ENCODE measurements around the gene PLPP6. TPM values are rescaled to one million over a fixed set of nuclear protein-coding genes. Genes with fewer than 3 reads are reported as not detected.

The PLPP6 gene
- total and polyA plus RNA-seq, 4 donors = 9.4 to 15.1 (median 13.0) TPM

- H3K27me3 ChIP-seq (ENCODE audit: control insufficient read depth, insufficient read depth, low read length) = no peaks in the 10 kb centered on the region
- H3K9me3 ChIP-seq (ENCODE audit: control insufficient read depth, insufficient read depth, low read length) = no peaks in the 10 kb centered on the region
- H3K4me1 ChIP-seq (ENCODE audit: control insufficient read depth, insufficient read depth, low read length) = peaks cover 6% of the 10 kb centered on the region
- no peak overlapping the region for H3K4me3 ChIP-seq (ENCODE audit: low read depth, low read length)
- no peaks in the 10 kb centered on the region for H3K36me3 ChIP-seq (ENCODE audit: control insufficient read depth, insufficient read depth, low read length)
- DNase-seq (ENCODE audit: low read depth in 4 of 6, low spot score in 6 of 6) = no peak
- no CpG with 5 or more reads among the region's 3 CpGs for WGBS (ENCODE audit: insufficient coverage)
- no peak overlapping the region for H3K27ac ChIP-seq (ENCODE audit: low read depth, low read length)
Measured at GRCh38 chr9:4670591-4670990, 8.5 kb downstream of the PLPP6 start.

DNA sequence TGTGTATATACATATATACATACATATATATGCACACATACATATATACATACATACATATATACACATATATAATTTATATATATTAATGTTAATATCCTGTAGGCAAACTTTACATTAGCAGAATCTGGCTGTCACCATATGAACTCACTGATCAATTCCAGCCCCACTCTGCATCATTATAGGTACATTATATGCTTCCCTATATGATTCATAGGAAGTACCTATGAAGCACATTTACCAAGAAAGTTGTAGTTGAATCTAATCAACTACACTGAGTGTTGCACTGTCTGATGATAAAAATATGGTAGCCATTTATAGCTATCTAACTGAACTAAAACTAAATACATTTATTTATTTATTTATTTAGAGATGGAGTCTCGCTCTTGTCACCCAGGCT lies 9.6 kb downstream of the PLPP6 start:
- H3K27ac ChIP-seq (ENCODE audit: low read depth, low read length) = no peak overlapping the region
- 100% methylated on average over 1 of the region's 1 CpG for WGBS (ENCODE audit: insufficient coverage)
- no peaks in the 10 kb centered on the region for H3K9me3 ChIP-seq (ENCODE audit: control insufficient read depth, insufficient read depth, low read length)
- no peak overlapping the region for H3K4me3 ChIP-seq (ENCODE audit: low read depth, low read length)
- no peaks in the 10 kb centered on the region for H3K36me3 ChIP-seq (ENCODE audit: control insufficient read depth, insufficient read depth, low read length)
- DNase-seq (ENCODE audit: low read depth in 4 of 6, low spot score in 6 of 6) = no peak
- H3K4me1 ChIP-seq (ENCODE audit: control insufficient read depth, insufficient read depth, low read length) = no peaks in the 10 kb centered on the region
- H3K27me3 ChIP-seq (ENCODE audit: control insufficient read depth, insufficient read depth, low read length) = no peaks in the 10 kb centered on the region

DNA sequence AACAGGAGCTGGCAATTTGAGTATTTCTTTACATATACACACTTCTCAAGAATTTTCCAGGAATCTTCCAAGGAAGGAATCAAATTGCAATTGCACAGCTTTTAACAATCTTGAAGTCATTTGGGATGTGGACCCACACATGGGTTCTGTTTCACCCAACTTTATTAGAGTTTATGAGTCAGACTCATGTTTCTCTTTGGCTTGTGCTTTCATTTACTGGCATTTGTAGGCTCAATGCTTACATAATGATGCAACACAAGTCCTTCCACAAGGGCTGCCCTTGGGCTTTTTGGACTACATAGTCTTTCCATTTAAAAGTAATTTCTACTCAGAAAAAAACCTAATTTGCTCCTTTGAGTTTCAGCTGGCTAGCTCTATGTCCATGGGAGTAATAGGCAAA lies 12.7 kb downstream of the PLPP6 start:
- Histone ChIP-seq H3K4me3 (ENCODE audit: low read depth, low read length) (no peak overlapping the region), H3K9me3 (ENCODE audit: control insufficient read depth, insufficient read depth, low read length) (no peaks in the 10 kb centered on the region), H3K4me1 (ENCODE audit: control insufficient read depth, insufficient read depth, low read length) (no peaks in the 10 kb centered on the region), H3K27me3 (ENCODE audit: control insufficient read depth, insufficient read depth, low read length) (no peaks in the 10 kb centered on the region), H3K36me3 (ENCODE audit: control insufficient read depth, insufficient read depth, low read length) (no peaks in the 10 kb centered on the region), H3K27ac (ENCODE audit: low read depth, low read length) (no peak overlapping the region)
- DNase-seq (ENCODE audit: low read depth in 4 of 6, low spot score in 6 of 6) = no peak

DNA sequence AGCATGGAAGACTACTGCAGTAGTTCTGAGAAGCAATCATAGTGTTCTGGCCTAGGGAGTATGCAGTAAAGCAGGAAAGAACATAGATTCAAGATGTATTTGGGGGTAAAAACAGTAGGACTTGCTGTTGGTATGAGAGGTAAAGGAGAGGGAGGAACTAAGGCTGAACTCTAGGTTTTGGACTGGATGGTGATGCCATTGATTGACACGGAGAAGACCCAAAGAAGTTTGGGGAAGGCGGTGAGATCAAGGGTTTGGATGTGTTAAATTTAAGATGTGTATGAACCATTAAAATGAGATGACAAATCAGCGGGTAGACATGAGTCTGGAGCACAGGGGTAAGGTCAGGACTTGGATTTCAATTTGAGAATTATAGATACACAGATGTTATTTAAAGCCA lies 15.3 kb downstream of the PLPP6 start:
- H3K27ac ChIP-seq (ENCODE audit: low read depth, low read length) = peak overlapping the region; percentile 98
- H3K36me3 ChIP-seq (ENCODE audit: control insufficient read depth, insufficient read depth, low read length) = no peaks in the 10 kb centered on the region
- DNase-seq (ENCODE audit: low read depth in 4 of 6, low spot score in 6 of 6) = no peak
- 97% methylated on average over 2 of the region's 3 CpGs for WGBS (ENCODE audit: insufficient coverage)
- no peaks in the 10 kb centered on the region for H3K9me3 ChIP-seq (ENCODE audit: control insufficient read depth, insufficient read depth, low read length)
- H3K27me3 ChIP-seq (ENCODE audit: control insufficient read depth, insufficient read depth, low read length) = no peaks in the 10 kb centered on the region
- H3K4me1 ChIP-seq (ENCODE audit: control insufficient read depth, insufficient read depth, low read length) = peaks cover 3% of the 10 kb centered on the region
- H3K4me3 ChIP-seq (ENCODE audit: low read depth, low read length) = no peak overlapping the region

GRCh38 chr9:4678679-4679267 lies 16.7 kb downstream of the PLPP6 start:
- 0% methylated on average over 2 of the region's 16 CpGs for WGBS (ENCODE audit: insufficient coverage)
- DNase-seq (ENCODE audit: low read depth in 4 of 6, low spot score in 6 of 6) = peak in 2 of 6 donors; percentile 76 to 87
- H3K4me3 ChIP-seq (ENCODE audit: low read depth, low read length) = peak overlapping the region; percentile 93
- no peaks in the 10 kb centered on the region for H3K9me3 ChIP-seq (ENCODE audit: control insufficient read depth, insufficient read depth, low read length)
- no peaks in the 10 kb centered on the region for H3K36me3 ChIP-seq (ENCODE audit: control insufficient read depth, insufficient read depth, low read length)
- H3K27ac ChIP-seq (ENCODE audit: low read depth, low read length) = peak overlapping the region; percentile 98
- H3K4me1 ChIP-seq (ENCODE audit: control insufficient read depth, insufficient read depth, low read length) = peaks cover 3% of the 10 kb centered on the region
- H3K27me3 ChIP-seq (ENCODE audit: control insufficient read depth, insufficient read depth, low read length) = no peaks in the 10 kb centered on the region

- 0% methylated on average over 62 of the region's 66 CpGs for WGBS (ENCODE audit: insufficient coverage)
- Histone ChIP-seq H3K4me3 (ENCODE audit: low read depth, low read length) (peak within 1 kb of the TSS; percentile 93), H3K9me3 (ENCODE audit: control insufficient read depth, insufficient read depth, low read length) (no peaks in the 10 kb centered on the region), H3K27ac (ENCODE audit: low read depth, low read length) (peak within 1 kb of the TSS; percentile 98), H3K4me1 (ENCODE audit: control insufficient read depth, insufficient read depth, low read length) (peaks cover 3% of the 10 kb centered on the region), H3K27me3 (ENCODE audit: control insufficient read depth, insufficient read depth, low read length) (no peaks in the 10 kb centered on the region), H3K36me3 (ENCODE audit: control insufficient read depth, insufficient read depth, low read length) (no peaks in the 10 kb centered on the region)
- DNase-seq (ENCODE audit: low read depth in 4 of 6, low spot score in 6 of 6) = peak; percentile 90 to 99 (median 94)
Measured at GRCh38 chr9:4679268-4680172, 17.4 kb downstream of the PLPP6 start, which contains the start of gene CDC37L1. Gene CDC37L1, plus strand, starts transcription at chr9:4679569. Its CDS starts 199 bp downstream, at chr9:4679768.

DNA sequence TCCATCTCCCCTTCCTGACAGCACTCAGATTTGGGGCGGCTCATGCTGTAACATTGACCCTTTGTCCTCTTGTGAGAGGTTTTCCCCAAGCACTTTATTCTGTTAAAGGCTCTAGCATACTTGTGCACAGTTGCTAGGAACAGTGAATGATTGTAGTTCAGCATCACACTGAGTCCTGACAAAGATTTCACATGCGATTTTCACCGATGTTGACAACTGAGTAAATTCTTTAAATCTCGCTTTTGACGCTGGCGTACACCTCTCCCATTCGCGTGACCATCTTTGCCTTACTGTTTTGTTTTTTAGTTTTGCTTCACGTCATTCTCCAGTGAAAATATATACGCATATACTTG lies 18.1 kb downstream of the PLPP6 start:
- Histone ChIP-seq H3K27ac (ENCODE audit: low read depth, low read length) (peak overlapping the region; percentile 98), H3K4me3 (ENCODE audit: low read depth, low read length) (peak overlapping the region; percentile 93), H3K4me1 (ENCODE audit: control insufficient read depth, insufficient read depth, low read length) (peaks cover 3% of the 10 kb centered on the region), H3K27me3 (ENCODE audit: control insufficient read depth, insufficient read depth, low read length) (no peaks in the 10 kb centered on the region), H3K36me3 (ENCODE audit: control insufficient read depth, insufficient read depth, low read length) (peaks cover 2% of the 10 kb centered on the region), H3K9me3 (ENCODE audit: control insufficient read depth, insufficient read depth, low read length) (no peaks in the 10 kb centered on the region)
- WGBS (ENCODE audit: insufficient coverage) = 1% methylated on average over 10 of the region's 10 CpGs
- DNase-seq (ENCODE audit: low read depth in 4 of 6, low spot score in 6 of 6) = peak in 2 of 6 donors; percentile 50 to 61

DNA sequence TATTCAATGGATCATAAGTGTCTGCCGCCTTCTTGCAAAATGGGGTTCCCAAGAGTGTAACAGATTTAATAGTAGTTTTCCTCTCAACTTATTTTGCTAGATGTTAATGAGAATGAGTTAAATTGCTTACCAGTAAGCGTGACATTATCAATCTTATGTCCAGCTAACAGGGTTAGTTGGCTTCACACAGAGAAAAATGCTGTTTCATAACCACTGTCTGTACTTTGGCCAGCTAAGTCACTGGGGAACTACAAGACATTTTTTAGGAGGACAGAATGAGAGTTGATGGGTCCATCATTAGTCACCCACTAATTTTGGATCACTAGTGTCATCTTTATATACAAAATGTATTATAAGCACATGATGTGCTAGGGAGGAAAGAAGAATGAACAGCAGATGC lies 18.7 kb downstream of the PLPP6 start:
- Histone ChIP-seq H3K36me3 (ENCODE audit: control insufficient read depth, insufficient read depth, low read length) (peaks cover 3% of the 10 kb centered on the region), H3K4me1 (ENCODE audit: control insufficient read depth, insufficient read depth, low read length) (peaks cover 3% of the 10 kb centered on the region)

DNA sequence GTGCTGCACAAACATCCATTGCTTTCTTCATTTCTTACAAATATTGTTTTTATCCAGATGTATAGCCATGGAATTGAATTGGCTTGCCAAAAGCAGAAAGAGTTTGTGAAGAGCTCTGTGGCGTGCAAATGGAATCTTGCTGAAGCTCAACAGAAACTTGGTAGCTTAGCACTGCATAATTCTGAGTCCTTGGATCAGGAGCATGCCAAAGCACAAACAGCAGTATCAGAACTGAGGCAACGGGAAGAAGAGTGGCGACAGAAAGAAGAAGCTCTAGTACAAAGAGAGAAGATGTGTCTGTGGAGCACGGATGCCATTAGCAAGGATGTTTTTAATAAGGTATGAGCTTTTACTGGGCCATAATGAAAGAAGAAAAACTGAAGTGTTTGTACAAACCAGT lies 22.7 kb downstream of the PLPP6 start:
- no peaks in the 10 kb centered on the region for H3K9me3 ChIP-seq (ENCODE audit: control insufficient read depth, insufficient read depth, low read length)
- WGBS (ENCODE audit: insufficient coverage) = 86% methylated on average over 4 of the region's 4 CpGs
- no peaks in the 10 kb centered on the region for H3K27me3 ChIP-seq (ENCODE audit: control insufficient read depth, insufficient read depth, low read length)
- H3K4me3 ChIP-seq (ENCODE audit: low read depth, low read length) = no peak overlapping the region
- no peak overlapping the region for H3K27ac ChIP-seq (ENCODE audit: low read depth, low read length)
- H3K36me3 ChIP-seq (ENCODE audit: control insufficient read depth, insufficient read depth, low read length) = peaks cover 7% of the 10 kb centered on the region
- peaks cover 3% of the 10 kb centered on the region for H3K4me1 ChIP-seq (ENCODE audit: control insufficient read depth, insufficient read depth, low read length)
- DNase-seq (ENCODE audit: low read depth in 4 of 6, low spot score in 6 of 6) = no peak

More for the DNA sequence above, 18.7 kb downstream of the PLPP6 start:
- H3K27ac ChIP-seq (ENCODE audit: low read depth, low read length) = peak overlapping the region; percentile 98
- WGBS (ENCODE audit: insufficient coverage) = no CpG with 5 or more reads among the region's 2 CpGs
- no peaks in the 10 kb centered on the region for H3K9me3 ChIP-seq (ENCODE audit: control insufficient read depth, insufficient read depth, low read length)
- H3K4me3 ChIP-seq (ENCODE audit: low read depth, low read length) = peak overlapping the region; percentile 93
- DNase-seq (ENCODE audit: low read depth in 4 of 6, low spot score in 6 of 6) = no peak
- no peaks in the 10 kb centered on the region for H3K27me3 ChIP-seq (ENCODE audit: control insufficient read depth, insufficient read depth, low read length)

DNA sequence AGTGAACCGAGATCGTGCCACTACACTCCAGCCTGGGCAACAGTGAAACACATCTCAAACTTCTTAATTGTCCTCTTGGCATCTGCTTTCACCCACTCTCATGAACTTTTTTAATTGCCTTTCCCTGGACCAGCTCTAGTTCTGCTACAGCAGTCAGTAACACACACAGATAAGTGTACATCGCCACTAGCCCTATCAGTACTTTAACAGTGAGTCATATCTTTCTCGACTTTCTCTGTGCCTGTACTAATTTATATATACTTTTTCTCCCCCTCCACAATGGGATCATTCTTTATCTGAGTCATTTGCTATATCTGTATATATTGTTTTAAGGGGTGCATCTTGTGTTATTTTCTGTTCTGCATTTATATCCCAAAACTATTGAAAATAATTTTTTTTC lies 24.0 kb downstream of the PLPP6 start:
- WGBS (ENCODE audit: insufficient coverage) = 96% methylated on average over 3 of the region's 4 CpGs
- no peak for DNase-seq (ENCODE audit: low read depth in 4 of 6, low spot score in 6 of 6)
- H3K9me3 ChIP-seq (ENCODE audit: control insufficient read depth, insufficient read depth, low read length) = no peaks in the 10 kb centered on the region
- no peak overlapping the region for H3K4me3 ChIP-seq (ENCODE audit: low read depth, low read length)
- H3K36me3 ChIP-seq (ENCODE audit: control insufficient read depth, insufficient read depth, low read length) = peaks cover 7% of the 10 kb centered on the region
- H3K27ac ChIP-seq (ENCODE audit: low read depth, low read length) = no peak overlapping the region
- H3K27me3 ChIP-seq (ENCODE audit: control insufficient read depth, insufficient read depth, low read length) = no peaks in the 10 kb centered on the region
- peaks cover 3% of the 10 kb centered on the region for H3K4me1 ChIP-seq (ENCODE audit: control insufficient read depth, insufficient read depth, low read length)

All from spinal cord (tissue), 10 donors.